HG02840 (cell line): ENCODE results near the gene RNPEP.
"Not testable (repeated sequence)": the region's sequence is repeated elsewhere in the genome, so short reads cannot be mapped to it uniquely, and the experiment has no call there.

Source experiments
- ATAC-seq: cut with Tn5 transposase; IDR thresholded peaks from one replicate; pipeline ENCODE4 v1.9.1; 2021; ENCODE audit warnings: mild to moderate bottlenecking, moderate library complexity, moderate number of reproducible peaks; ENCODE audit not compliant: unreplicated experiment, low FRiP score

Gene RNPEP

GRCh38 chr1:202034149-202034682 lies 51.8 kb downstream of the RNPEP start:
- no peak for ATAC-seq

- no peak for ATAC-seq
Observed at GRCh38 chr1:202034683-202035462, 52.4 kb downstream of the RNPEP start.

- ATAC-seq: no peak
Observed at GRCh38 chr1:202036595-202037387, 54.3 kb downstream of the RNPEP start.

GRCh38 chr1:202037706-202038296 lies 55.4 kb downstream of the RNPEP start:
- no peak for ATAC-seq

GRCh38 chr1:202038688-202039346 lies 56.4 kb downstream of the RNPEP start:
- no peak for ATAC-seq

- ATAC-seq: no peak
Observed at GRCh38 chr1:202045705-202046104, 63.3 kb downstream of the RNPEP start.

- no peak for ATAC-seq
Observed at GRCh38 chr1:202046227-202046626, 63.8 kb downstream of the RNPEP start.

- ATAC-seq: no peak
Observed at GRCh38 chr1:202046748-202047708, 64.6 kb downstream of the RNPEP start.

- ATAC-seq: no peak
Observed at GRCh38 chr1:202047977-202048376, 65.5 kb downstream of the RNPEP start.

GRCh38 chr1:202049129-202049528 lies 66.7 kb downstream of the RNPEP start:
- no peak for ATAC-seq

GRCh38 chr1:202054094-202054493 lies 71.6 kb downstream of the RNPEP start:
- ATAC-seq: no peak

- not testable (repeated sequence) for ATAC-seq
Observed at GRCh38 chr1:202054673-202055072, 72.2 kb downstream of the RNPEP start.
